ENCODE results near the gene KIAA0040. TPM values are rescaled to one million over a fixed set of nuclear protein-coding genes. Genes with fewer than 3 reads are reported as not detected.

Gene KIAA0040
- polyA plus RNA-seq, 12 donors: 13.2 to 18.9 (median 16.0) TPM; not detected in 1

- no peak for DNase-seq
These were observed 19.0 kb downstream of the KIAA0040 start for GRCh38 chr1:175173531-175173930.

GRCh38 chr1:175172503-175172902, 20.1 kb downstream of the KIAA0040 start:
- no peak for DNase-seq

- no peak for DNase-seq
These were observed 21.3 kb downstream of the KIAA0040 start for GRCh38 chr1:175171036-175171913.

- no peak for DNase-seq
These were observed 23.1 kb downstream of the KIAA0040 start for GRCh38 chr1:175169286-175170018.

- no peak for DNase-seq
These were observed 23.8 kb downstream of the KIAA0040 start for GRCh38 chr1:175168782-175169181.

- DNase-seq: no peak
These were observed 24.7 kb downstream of the KIAA0040 start for GRCh38 chr1:175167861-175168260.

- no peak for DNase-seq
These were observed 25.8 kb downstream of the KIAA0040 start for GRCh38 chr1:175166746-175167145.

GRCh38 chr1:175164751-175165150, 27.8 kb downstream of the KIAA0040 start:
- DNase-seq: no peak

- no peak for DNase-seq
These were observed 28.9 kb downstream of the KIAA0040 start for GRCh38 chr1:175163702-175164101.

GRCh38 chr1:175162955-175163354, 29.6 kb downstream of the KIAA0040 start:
- peak; percentile 85 for DNase-seq

GRCh38 chr1:175158170-175158591, 34.4 kb downstream of the KIAA0040 start:
- DNase-seq: no peak

- DNase-seq: no peak
These were observed 35.4 kb downstream of the KIAA0040 start for GRCh38 chr1:175157200-175157599.

- no peak for DNase-seq
These were observed 36.6 kb downstream of the KIAA0040 start for GRCh38 chr1:175155936-175156335.

GRCh38 chr1:175155473-175155856, 37.1 kb downstream of the KIAA0040 start:
- DNase-seq: no peak

GRCh38 chr1:175154629-175155472, 37.7 kb downstream of the KIAA0040 start:
- peak; percentile 72 for DNase-seq

- peak; percentile 66 for DNase-seq
These were observed 40.4 kb downstream of the KIAA0040 start for GRCh38 chr1:175152006-175152652.

GRCh38 chr1:175150596-175151319, 41.8 kb downstream of the KIAA0040 start:
- DNase-seq: no peak

- no peak for DNase-seq
These were observed 44.5 kb downstream of the KIAA0040 start for GRCh38 chr1:175148068-175148467.

GRCh38 chr1:175147569-175147968, 45.0 kb downstream of the KIAA0040 start:
- DNase-seq: no peak

- peak; percentile 70 for DNase-seq
These were observed 45.9 kb downstream of the KIAA0040 start for GRCh38 chr1:175146529-175147213.

Measured in muscle of arm (tissue), 12 donors.